Activated CD4-positive, alpha-beta T cell treated with anti-CD3 and anti-CD28 coated beads, Interleukin-2, amount 10 ng/mL, durations not matched to agents 24 days and 14 days (primary cell): ENCODE data around the gene ARHGEF7. TPM values are rescaled to one million over a fixed set of nuclear protein-coding genes. Genes with fewer than 3 reads are reported as not detected.
"Not testable (repeated sequence)": the region's sequence is repeated elsewhere in the genome, so short reads cannot be mapped to it uniquely, and the experiment has no call there.

Experiments
- DNase-seq: peaks from one replicate; pipeline ENCODE4 v3.0.0; 2022
- H3K27ac Mint-ChIP-seq: one replicate; pipeline ENCODE4 v1.8.0; 2022; ENCODE audit warnings: mild to moderate bottlenecking, mixed read lengths
- H3K27me3 Mint-ChIP-seq: one replicate; pipeline ENCODE4 v1.8.0; 2022; ENCODE audit warnings: mixed read lengths
- H3K36me3 Mint-ChIP-seq: one replicate; pipeline ENCODE4 v1.8.0; 2022; ENCODE audit warnings: low read depth, mild to moderate bottlenecking, mixed read lengths
- H3K4me1 Mint-ChIP-seq: one replicate; pipeline ENCODE4 v1.8.0; 2021; ENCODE audit warnings: mixed read lengths
- H3K4me3 Mint-ChIP-seq: one replicate; pipeline ENCODE4 v1.8.0; 2022; ENCODE audit warnings: mild to moderate bottlenecking, moderate library complexity, mixed read lengths
- H3K9me3 Mint-ChIP-seq: one replicate; pipeline ENCODE4 v1.8.0; 2021; ENCODE audit warnings: mixed read lengths
- intact Hi-C: fragments of 100-400 bp; cut with micrococcal nuclease; formaldehyde crosslinking; loops from one replicate; pipeline ENCODE4 v1.15.1; 2023
- total RNA-seq: library from RNA; stranded (reverse); gene quantifications from 2 replicates; pipeline ENCODE4 v1.2.3, GENCODE V29; 2022

Gene ARHGEF7
- total RNA-seq, 1 donor from 2014 or later: 69.3 TPM

DNA sequence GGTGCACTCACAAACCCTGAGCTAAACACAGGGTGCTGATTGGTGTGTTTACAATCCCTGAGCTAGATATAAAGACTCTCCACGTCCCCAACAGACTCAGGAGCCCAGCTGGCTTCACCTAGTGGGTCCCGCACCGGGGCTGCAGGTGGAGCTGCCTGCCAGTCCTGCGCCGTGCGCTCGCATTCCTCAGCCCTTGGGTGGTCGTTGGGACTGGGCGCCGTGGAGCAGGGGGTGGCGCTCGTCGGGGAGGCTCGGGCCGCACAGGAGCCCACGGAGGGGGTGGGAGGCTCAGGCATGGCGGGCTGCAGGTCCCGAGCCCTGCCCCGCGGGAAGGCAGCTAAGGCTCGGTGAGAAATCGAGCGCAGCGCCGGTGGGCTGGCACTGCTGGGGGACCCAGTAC is 31.4 kb upstream of the ARHGEF7 start:
- intact Hi-C loops, H3K4me3 Mint-ChIP-seq, H3K27ac Mint-ChIP-seq, H3K9me3 Mint-ChIP-seq, H3K4me1 Mint-ChIP-seq, H3K36me3 Mint-ChIP-seq, DNase-seq: not testable (repeated sequence)
- H3K27me3 Mint-ChIP-seq: peaks cover 19% of the 10 kb centered on the region

DNA sequence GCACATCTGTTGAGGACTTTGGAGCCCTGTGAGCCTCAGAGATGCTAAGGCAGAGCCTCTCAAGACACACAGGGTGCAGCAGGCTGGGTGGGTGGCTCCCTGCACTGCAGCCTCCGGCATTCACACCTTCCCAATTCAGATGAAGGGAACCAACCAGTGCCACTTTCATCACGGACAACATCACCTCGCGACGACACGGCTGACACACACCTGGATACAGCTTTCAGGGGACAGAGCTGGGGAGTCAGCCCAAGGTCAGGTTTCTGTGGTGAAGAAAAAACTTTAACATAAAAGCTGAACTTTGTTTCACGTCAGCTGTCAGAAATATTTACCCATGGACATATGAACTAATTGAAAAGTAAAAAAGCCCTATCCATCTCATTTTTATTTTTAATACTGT is 24.9 kb upstream of the ARHGEF7 start:
- H3K9me3 Mint-ChIP-seq: no peaks in the 10 kb centered on the region
- no peaks in the 10 kb centered on the region for H3K4me1 Mint-ChIP-seq
- no peak overlapping the region for H3K27ac Mint-ChIP-seq
- H3K36me3 Mint-ChIP-seq: no peaks in the 10 kb centered on the region
- peaks cover 28% of the 10 kb centered on the region for H3K27me3 Mint-ChIP-seq
- intact Hi-C loops: no loop called here
- H3K4me3 Mint-ChIP-seq: no peak overlapping the region
- DNase-seq: no peak

DNA sequence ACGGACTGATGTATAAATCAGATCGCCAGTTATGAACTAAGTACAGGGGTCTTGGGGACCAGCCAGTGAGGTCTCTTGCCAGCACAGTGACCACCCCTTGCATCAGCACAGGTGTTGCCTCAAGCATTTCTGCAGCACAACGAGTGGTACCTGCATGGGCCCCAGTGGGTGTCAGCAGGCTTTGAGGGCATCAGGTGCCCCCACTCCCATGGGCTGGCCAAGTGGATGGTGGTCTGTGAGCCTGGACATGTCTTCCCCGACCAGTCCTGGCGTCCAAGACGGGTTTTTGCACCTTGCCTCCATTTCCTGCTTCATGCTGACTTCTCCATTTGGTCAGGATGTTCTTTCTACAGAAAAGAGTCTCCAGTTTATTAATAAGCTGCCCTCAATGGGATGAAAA is 22.4 kb upstream of the ARHGEF7 start:
- Mint-ChIP-seq H3K36me3 (no peaks in the 10 kb centered on the region), H3K4me1 (no peaks in the 10 kb centered on the region), H3K9me3 (no peaks in the 10 kb centered on the region), H3K27ac (no peak overlapping the region), H3K27me3 (peaks cover 28% of the 10 kb centered on the region), H3K4me3 (no peak overlapping the region)
- intact Hi-C loops: no loop called here
- no peak for DNase-seq

DNA sequence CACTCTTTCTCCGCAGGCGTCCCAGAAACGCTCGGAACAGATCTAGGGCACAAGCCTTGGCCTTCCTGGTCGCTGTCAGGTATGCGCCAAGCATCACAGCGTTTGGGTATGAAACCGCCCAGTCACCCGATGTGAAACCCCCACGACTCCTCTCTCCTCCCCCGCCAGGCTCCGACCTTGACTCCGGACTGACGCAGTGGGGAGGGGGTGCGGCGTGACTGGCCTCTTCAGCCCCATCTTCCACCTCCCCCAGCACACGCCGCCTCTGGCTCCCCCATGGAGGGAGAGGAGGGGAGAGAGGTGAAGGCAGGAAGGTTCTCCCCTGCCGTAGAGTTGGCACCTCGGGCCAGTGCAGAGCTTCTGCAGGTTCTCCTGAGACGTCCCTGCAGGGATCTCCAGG is 22.0 kb upstream of the ARHGEF7 start:
- Mint-ChIP-seq H3K27me3 (peaks cover 28% of the 10 kb centered on the region), H3K36me3 (no peaks in the 10 kb centered on the region), H3K4me3 (no peak overlapping the region), H3K4me1 (no peaks in the 10 kb centered on the region), H3K9me3 (no peaks in the 10 kb centered on the region), H3K27ac (no peak overlapping the region)
- intact Hi-C loops: no loop called here
- no peak for DNase-seq

DNA sequence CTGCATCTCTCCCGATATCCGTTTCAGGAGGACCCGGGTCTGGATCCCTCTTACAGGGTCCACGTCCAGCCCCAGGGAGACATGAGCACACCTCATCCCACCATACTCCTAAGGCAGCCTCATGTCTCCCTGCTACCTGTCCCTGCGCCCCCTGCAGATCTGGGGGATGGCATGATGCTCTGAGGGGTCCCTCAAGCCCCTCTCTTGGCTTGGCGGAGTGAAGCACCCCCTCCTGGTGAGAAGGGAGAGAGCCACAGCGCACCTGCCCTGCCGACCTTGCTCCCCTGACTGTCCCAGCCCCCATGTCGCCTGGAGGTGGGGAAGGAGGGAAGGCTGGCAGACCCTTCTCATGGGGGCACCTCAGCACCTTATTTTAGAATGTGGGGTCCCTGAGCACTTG is 21.5 kb upstream of the ARHGEF7 start:
- H3K4me1 Mint-ChIP-seq: no peaks in the 10 kb centered on the region

DNA sequence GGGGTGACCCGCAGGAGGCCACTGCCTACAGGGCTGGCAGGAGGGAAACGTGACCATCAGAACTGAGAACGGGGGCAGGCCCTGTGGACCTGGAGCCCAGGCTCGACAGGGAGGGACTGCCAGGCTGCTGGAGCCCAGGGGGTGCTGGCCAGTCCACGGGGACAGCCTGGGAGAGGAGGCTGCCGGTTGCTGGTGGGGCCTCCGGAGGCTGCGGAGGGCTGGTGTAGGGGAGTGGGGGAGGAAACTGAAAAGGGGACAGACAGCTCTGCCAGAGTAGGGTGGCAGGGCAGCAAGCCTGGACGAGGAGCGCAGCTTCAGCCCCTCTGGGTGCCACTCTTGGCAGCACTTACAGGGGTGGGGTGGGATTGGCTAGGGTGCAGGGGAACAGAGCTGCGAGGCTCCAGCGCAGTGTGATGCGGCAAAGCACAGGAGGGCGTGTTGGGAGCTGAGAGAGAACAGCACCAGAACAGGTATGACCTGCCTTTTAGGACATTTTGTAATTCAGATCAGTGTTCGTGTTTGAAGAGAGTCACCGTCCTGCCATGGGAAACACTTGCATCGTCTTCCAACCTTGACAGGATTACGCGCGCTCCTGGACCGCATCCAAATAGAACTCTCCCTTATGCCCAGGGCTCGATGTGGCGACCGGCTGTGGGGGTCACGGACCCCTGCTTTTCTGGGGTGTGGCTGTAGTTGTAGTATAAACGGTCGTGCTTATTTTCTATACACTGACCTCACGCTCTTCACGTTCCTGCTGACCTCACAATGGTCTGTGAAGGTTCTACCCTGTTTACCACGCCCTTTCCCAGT is 19.9 kb upstream of the ARHGEF7 start:
- no peak for DNase-seq
- Mint-ChIP-seq H3K9me3 (no peaks in the 10 kb centered on the region), H3K27ac (no peak overlapping the region), H3K27me3 (peaks cover 28% of the 10 kb centered on the region), H3K36me3 (no peaks in the 10 kb centered on the region), H3K4me3 (no peak overlapping the region), H3K4me1 (no peaks in the 10 kb centered on the region)
- intact Hi-C loops: no loop called here

More for the DNA sequence above, 21.5 kb upstream of the ARHGEF7 start:
- Mint-ChIP-seq H3K36me3 (no peaks in the 10 kb centered on the region), H3K4me3 (no peak overlapping the region), H3K27me3 (peaks cover 31% of the 10 kb centered on the region), H3K9me3 (no peaks in the 10 kb centered on the region), H3K27ac (no peak overlapping the region)
- intact Hi-C loops: no loop called here
- DNase-seq: no peak

DNA sequence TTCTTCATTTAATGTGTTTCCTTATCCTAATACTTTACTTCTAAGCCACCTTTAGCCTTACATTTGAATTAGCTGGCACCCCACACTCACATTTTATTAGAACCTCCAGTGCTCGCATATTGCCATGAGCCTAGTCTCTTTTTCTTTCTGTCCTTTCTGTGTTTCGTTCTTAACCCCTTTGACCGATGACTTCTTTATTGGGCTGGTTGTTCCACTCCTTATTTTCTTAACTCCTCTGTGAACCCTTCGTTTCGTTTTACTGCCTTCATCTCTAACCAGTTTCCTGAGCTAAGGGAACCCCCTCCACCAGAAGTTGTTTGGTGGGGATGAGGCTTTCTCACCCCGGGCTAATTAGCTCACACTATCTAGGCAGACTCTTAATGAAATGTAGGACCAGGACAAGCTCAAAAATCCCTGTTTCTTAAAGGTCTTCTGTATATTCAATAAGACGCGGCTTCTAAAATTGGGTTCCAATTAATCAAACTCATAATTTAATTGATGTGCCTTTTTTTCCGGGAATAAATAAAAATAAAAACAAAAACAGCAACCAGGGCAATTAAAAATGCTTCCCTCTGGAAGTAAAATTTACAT is 19.1 kb upstream of the ARHGEF7 start:
- no peak overlapping the region for H3K4me3 Mint-ChIP-seq
- H3K27me3 Mint-ChIP-seq: peaks cover 28% of the 10 kb centered on the region
- no peak overlapping the region for H3K27ac Mint-ChIP-seq
- no peaks in the 10 kb centered on the region for H3K36me3 Mint-ChIP-seq
- DNase-seq: no peak
- no peaks in the 10 kb centered on the region for H3K4me1 Mint-ChIP-seq
- no peaks in the 10 kb centered on the region for H3K9me3 Mint-ChIP-seq
- intact Hi-C loops: no loop called here

DNA sequence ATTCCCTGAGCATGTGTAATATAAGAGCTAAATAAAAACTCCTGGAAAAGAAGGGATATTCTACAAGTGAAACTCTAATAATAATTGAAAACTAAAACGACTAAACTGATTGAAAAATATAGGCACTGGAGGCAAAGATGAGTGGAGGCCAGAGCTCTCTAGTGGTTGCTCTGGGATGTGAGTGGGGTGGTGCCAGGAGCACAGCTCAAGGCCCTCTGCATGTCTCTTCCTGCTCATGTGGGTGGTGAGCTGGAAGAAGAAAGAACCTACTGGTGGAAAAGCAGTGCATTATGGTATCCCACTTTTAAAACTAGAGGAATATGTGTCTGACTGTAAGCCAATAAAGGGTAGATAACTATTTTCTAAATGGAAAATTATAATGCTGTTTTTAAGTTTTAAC is 15.8 kb upstream of the ARHGEF7 start:
- DNase-seq: no peak
- Mint-ChIP-seq H3K9me3 (peaks cover 11% of the 10 kb centered on the region), H3K36me3 (peaks cover 2% of the 10 kb centered on the region), H3K4me3 (no peak overlapping the region), H3K27me3 (peaks cover 40% of the 10 kb centered on the region), H3K4me1 (no peaks in the 10 kb centered on the region), H3K27ac (no peak overlapping the region)
- intact Hi-C loops: no loop called here

DNA sequence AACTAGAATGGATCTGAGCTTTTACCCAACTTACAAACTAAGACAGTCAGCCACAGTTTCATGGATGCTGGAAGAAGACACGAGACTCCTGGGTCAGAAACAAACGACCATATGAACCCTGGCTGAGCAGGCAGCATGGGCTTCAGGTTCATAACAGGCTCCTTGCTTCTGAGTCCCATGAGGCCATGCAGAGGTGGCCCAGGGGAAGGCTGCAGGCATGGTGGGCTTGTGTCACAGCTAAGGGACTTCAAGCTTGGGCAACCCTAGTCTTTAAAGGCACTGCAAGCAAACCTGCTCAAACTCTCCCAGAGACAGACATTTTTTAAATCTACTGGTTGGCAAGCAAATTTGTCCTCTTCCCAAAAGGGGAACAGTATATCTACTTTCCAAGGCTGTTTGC is 5.1 kb upstream of the ARHGEF7 start:
- no peak for DNase-seq
- Mint-ChIP-seq H3K4me1 (peaks cover 5% of the 10 kb centered on the region), H3K27ac (no peak overlapping the region), H3K27me3 (peaks cover 77% of the 10 kb centered on the region), H3K4me3 (no peak overlapping the region), H3K36me3 (no peaks in the 10 kb centered on the region), H3K9me3 (peaks cover 7% of the 10 kb centered on the region)
- intact Hi-C loops: loop anchor here (10.0 kb wide), 3 partner anchors 45 to 955 kb away; partner anchors contain the start of genes COL4A1, COL4A2 and SOX1

DNA sequence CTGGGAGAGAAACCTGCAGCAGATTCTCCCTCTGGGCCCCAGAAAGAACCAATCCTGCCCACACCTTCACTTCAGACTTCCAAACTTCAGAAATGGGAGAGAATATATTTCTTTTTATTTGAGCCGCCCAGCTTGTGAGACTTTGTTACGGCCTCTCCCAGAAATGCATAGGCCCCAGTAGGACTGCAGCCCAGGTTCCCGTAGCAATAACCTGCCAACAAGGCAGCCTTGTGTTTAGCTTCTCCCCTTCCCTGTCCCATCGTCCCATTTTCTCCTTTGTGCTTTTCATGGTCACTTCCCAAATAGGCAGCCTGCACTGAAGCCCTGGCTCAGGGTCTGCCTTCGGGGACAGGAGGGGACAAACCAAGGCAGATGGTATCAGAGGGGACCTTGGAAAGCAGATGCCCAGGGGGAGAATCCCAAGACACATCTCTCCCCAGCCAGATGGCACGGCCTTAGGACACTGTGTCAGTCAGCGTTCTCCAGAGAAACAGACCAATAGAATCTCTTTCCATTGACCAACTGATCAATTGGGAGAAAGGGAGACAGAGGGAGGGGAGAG is 3.7 kb upstream of the ARHGEF7 start:
- peaks cover 71% of the 10 kb centered on the region for H3K27me3 Mint-ChIP-seq
- H3K4me1 Mint-ChIP-seq: peaks cover 10% of the 10 kb centered on the region
- DNase-seq: no peak
- H3K36me3 Mint-ChIP-seq: no peaks in the 10 kb centered on the region
- no peak overlapping the region for H3K27ac Mint-ChIP-seq
- no peak overlapping the region for H3K4me3 Mint-ChIP-seq
- intact Hi-C loops: loop anchor here (10.0 kb wide), 3 partner anchors 47 to 953 kb away; partner anchors contain the start of genes COL4A1, COL4A2 and SOX1
- H3K9me3 Mint-ChIP-seq: peaks cover 3% of the 10 kb centered on the region

DNA sequence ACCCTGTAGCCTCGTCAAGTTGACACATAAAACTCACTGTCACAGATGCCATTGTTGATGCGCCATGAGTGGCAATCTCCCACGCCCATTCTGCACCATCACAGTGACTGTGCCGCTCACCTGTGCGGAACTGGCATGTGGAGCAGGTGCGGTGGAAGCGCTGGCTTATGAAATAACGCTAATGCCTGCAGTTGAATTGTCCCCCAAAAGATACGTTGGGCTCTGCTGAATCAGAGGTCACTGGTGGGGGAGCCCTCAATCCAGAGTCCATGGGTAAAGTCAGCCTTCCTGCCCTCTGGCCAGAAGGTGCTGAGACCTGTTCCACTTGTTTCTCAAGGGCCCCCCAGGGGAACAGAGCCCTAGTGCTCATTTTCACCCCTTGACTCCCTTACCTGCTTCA is 2.9 kb upstream of the ARHGEF7 start:
- intact Hi-C loops: loop anchor here (10.0 kb wide), 3 partner anchors 47 to 953 kb away; partner anchors contain the start of genes COL4A1, COL4A2 and SOX1
- Mint-ChIP-seq H3K27me3 (peaks cover 69% of the 10 kb centered on the region), H3K4me3 (no peak overlapping the region), H3K27ac (no peak overlapping the region), H3K9me3 (peaks cover 1% of the 10 kb centered on the region), H3K4me1 (peaks cover 10% of the 10 kb centered on the region), H3K36me3 (no peaks in the 10 kb centered on the region)
- no peak for DNase-seq

DNA sequence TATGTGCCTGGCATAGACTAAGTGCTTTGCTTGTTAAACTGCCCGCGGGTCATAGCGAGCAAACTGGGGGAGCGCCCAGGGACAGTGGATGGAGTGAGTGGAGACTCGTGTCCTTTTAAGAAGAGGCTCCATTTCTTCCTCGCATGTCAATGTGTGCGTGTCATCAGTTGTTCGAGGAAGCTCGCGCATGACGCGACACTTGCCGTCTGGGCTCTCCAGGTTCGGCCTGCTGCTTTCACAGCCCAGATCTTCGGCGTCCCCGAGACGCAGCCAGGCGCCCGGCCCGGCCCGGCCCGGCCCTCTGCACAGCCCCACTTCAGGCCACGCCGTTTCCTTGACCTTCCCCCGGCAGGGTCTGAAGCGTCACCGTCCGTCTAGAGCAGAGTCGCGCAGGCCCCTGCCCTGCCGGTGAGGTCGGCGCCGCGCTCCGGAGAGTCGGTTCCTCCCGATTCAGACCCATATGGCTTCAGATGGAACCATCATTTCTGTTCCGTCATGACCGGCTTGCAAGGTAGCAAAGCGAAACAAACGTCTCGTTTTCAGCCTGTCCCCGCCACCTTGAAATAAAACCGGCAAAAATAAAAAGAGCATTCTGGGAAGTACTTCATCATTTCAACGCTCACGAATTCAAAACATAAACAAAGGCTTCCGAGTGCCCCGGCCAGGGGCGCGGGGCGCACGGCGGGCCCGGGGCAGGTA is 599 bp upstream of the ARHGEF7 start:
- Mint-ChIP-seq H3K27me3 (peaks cover 83% of the 10 kb centered on the region), H3K36me3 (no peaks in the 10 kb centered on the region), H3K27ac (no peak overlapping the region), H3K4me1 (peaks cover 10% of the 10 kb centered on the region), H3K4me3 (peak overlapping the region; percentile 83), H3K9me3 (no peaks in the 10 kb centered on the region)
- peak; percentile 72 for DNase-seq
- intact Hi-C loops: loop anchor here (10.0 kb wide), 3 partner anchors 50 to 950 kb away; partner anchors contain the start of genes COL4A1, COL4A2 and SOX1

DNA sequence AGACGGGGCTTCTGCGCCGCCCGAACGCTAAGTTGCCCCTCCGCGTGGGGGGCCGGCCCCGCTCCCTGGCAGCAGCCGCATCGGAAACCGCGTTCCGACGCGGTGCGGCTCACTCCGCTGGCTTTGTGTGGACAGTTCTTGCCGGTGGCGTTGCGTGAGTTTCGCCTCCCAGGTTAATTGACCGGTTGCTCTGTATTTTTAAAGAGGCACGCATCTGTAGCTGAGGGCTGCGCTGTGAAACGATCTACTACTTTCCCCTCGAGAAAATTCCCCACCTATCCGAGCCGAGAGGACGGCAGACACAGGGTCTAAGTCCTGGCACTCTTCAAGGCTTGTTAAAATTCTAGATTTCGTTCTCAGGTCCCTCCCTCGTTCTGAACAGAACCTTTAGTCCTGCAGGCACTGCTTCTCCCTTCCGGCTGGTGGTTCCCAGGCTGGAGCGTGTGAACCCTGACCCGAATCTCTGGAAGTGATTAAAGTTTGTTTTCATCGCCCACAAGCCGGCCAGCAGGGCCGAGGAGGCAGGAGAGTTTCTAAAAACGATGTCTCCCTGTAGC is 933 bp downstream of the ARHGEF7 start:
- DNase-seq: no peak
- no peaks in the 10 kb centered on the region for H3K9me3 Mint-ChIP-seq
- peak overlapping the region; percentile 77 for H3K4me3 Mint-ChIP-seq
- no peaks in the 10 kb centered on the region for H3K36me3 Mint-ChIP-seq
- H3K4me1 Mint-ChIP-seq: peaks cover 10% of the 10 kb centered on the region
- H3K27ac Mint-ChIP-seq: no peak overlapping the region
- intact Hi-C loops: loop anchor here (10.0 kb wide), 3 partner anchors 51 to 949 kb away; partner anchors contain the start of genes COL4A1, COL4A2 and SOX1
- H3K27me3 Mint-ChIP-seq: peaks cover 78% of the 10 kb centered on the region
